GM18517 (cell line): ENCODE measurements around the gene DSCAM.
"Not testable (repeated sequence)": the region's sequence is repeated elsewhere in the genome, so short reads cannot be mapped to it uniquely, and the experiment has no call there.

Experiments
- ATAC-seq: cut with Tn5 transposase; IDR thresholded peaks from one replicate; pipeline ENCODE4 v1.9.1; 2021; ENCODE audit warnings: mild to moderate bottlenecking, moderate library complexity; ENCODE audit not compliant: unreplicated experiment

The DSCAM gene

DNA sequence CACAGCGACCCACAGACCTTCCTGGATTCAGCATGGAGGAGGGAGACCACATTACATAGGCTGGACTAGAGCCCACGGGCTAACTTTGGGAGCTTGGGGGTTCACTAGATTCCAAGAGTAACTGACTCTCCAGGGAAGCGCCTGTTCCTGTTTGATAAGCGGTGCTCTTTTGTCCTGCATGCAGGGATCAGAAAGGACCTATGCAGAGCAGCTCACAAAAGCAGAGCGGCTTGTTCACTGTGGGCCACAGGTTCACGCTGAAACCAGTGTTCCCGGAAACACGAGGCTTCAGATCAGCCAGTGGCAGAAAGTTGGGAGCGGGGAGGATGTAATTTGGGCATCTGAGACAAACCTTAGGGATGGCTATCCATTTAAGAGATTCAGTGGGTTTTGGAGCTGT lies 575.8 kb downstream of the DSCAM start:
- no peak for ATAC-seq

DNA sequence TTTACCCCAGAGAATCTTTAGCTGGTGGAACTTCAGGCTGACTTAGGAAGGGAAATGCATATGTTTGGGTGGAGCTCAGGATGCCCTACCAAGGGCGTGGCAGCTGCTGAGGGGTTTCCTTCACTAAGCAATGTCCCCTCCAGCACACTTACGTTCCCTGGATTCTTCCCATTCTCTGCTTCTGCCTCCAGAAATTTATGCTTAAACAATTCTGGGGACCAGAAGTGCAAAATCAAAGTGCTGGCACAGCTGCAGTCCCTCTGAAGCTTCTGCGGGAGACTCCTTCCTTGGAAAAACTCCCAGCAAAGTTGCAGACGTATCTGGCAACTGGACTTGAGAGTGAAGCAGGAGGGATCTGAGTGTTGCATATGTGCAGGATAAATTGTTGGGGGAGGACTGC lies 576.9 kb downstream of the DSCAM start:
- no peak for ATAC-seq

- ATAC-seq = no peak
Measured at GRCh38 chr21:40269239-40269638, 577.7 kb downstream of the DSCAM start.

- ATAC-seq = not testable (repeated sequence)
Measured at GRCh38 chr21:40258456-40258855, 588.5 kb downstream of the DSCAM start.

- ATAC-seq = no peak
Measured at GRCh38 chr21:40257342-40257741, 589.6 kb downstream of the DSCAM start.

GRCh38 chr21:40255518-40256444 lies 591.2 kb downstream of the DSCAM start:
- no peak for ATAC-seq

- ATAC-seq = no peak
Measured at GRCh38 chr21:40254540-40255465, 592.2 kb downstream of the DSCAM start.

DNA sequence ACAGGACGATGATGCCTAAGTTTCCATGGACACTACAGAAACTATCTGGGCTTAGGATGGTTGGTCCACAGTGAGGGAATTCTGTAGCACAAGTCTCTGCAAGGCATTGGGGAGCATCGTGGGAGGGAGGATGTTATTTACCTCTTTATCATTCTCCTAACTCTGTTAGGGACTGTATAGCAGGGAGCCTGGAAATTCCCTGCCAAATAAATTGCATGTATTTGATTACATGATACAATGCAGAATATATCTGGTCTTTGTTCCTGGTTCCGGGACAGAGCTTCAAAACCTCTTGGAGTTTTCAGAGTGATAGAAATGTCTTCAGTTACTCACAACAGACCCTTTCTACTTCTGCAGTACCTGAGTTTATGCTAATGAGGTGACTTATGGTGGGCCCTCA lies 593.8 kb downstream of the DSCAM start:
- ATAC-seq = no peak

- no peak for ATAC-seq
Measured at GRCh38 chr21:40250514-40251294, 596.3 kb downstream of the DSCAM start.

DNA sequence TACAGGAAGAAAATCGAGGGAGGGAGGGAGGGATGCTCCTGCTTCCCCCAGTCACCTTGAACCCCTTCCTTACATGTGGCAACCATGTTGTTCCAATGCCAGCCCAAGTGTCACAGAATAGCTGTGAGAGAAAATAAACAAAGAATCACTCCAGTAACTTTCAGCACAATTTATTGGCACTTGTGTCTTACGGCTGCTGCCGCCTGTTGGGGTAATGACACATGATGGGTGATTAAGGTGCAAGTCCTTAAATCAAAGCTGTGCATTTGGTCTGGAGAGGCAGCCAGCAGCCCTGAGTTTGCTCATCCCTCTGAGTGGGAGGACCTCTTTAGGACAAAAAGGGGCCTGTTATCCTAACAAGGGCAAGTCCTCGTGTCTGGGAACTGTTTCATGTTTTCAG lies 602.0 kb downstream of the DSCAM start:
- no peak for ATAC-seq

GRCh38 chr21:40243685-40244084 lies 603.3 kb downstream of the DSCAM start:
- ATAC-seq = no peak

DNA sequence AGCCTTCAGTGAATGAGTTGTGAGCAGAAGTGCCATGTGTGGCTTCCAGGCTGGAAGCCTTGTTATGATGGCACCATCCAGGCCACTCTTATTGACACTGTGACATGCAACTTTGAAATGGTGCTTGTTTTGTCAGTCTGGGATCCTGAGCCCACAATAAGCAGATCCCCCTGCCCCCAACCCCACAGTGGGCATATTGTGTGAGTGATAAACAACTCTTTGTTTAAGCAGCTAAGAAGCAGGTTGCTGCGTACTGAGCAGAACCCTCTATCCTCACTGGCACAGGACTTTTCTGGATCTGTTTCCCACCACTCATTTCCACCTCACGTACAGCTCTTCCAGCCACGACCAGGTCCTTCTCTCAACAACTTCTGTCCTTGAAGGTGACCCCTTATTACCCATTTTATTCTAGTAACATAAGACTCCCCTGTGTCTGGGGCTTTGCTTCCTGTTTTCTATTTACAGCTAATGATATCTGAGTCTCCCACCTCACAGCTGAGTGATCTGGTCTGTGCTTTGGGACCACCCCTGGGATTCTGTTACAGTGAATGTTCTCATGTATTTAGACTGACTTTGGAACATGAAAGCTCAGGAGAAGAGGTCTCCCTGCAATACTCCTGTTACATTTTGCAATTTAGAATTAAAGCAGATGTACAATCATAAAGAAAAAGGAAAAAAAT lies 604.2 kb downstream of the DSCAM start:
- no peak for ATAC-seq

- no peak for ATAC-seq
Measured at GRCh38 chr21:40235528-40235927, 611.4 kb downstream of the DSCAM start.

DNA sequence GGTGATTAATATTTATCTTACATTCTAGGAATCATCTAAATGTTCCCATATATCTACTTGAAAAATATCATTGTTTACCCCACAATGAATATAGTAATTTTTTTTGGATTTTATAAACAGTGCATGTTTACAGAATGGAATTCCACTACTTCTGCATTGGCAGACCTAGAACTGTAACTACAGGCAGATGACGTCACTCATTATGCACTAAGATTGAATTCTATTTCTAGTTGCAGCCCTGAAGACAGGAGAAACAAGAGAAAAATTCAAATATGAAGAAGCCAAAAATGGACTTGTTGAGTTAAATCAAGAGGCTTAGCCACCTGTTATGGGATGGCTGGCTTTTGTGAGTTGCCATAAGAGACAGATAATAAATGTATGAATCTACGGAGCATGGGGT lies 615.0 kb downstream of the DSCAM start:
- ATAC-seq = no peak

DNA sequence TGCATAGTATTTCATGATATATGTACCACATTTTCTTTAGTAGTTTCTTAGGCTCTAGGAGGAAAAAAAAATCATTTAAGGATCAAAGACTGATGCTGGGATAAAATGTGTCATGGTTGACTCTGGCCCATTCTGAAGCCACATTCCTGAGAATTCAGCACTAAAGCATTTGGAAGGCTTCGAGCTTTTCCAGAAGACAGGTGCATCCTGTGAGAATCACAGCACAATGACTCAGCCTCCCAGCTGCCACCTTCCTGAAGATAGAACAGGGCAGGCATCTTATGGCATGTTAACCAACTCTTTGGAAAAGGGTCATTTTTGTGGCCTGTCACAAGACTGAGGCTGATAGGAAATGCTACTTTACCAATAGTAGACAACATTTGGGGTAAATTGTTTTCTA lies 619.9 kb downstream of the DSCAM start:
- no peak for ATAC-seq

DNA sequence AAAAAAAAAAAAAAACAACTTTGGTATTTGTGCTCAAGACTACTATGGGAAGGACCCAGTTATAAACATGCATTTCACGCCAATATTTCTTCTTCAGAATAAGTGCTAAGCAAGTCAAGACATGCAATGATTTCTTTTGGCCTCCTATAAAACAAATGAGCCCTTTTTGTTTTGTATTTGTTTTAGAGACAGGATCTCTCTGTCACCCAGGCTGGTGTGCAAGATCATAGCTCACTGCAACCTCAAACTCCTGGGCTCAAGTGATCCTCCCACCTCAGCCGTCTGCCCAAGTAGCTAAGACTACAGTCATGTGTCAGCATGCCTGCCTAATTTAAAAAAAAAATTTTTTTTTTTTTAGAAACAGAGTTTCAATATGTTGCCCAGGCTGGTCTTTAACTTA lies 631.0 kb downstream of the DSCAM start:
- ATAC-seq = no peak

DNA sequence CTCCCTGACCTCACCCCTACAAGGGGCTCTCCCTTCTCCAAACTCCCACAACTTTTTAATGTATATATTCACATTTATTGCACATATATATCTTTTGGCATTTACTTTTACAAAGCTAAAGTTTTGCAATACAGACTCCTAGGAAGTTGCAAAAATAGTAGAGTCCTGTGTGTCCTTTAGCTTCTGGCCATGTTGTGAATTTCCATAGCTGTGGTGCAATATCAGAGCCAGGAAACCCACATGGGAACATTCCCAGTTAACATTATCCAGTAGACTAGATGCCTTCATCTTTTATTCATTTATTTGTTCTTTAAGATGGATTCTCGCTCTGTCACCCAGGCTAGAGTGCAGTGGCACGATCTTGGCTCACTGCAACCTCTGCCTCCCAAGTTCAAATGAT lies 636.7 kb downstream of the DSCAM start:
- no peak for ATAC-seq

- ATAC-seq = no peak
Measured at GRCh38 chr21:40208948-40209345, 638.0 kb downstream of the DSCAM start.

DNA sequence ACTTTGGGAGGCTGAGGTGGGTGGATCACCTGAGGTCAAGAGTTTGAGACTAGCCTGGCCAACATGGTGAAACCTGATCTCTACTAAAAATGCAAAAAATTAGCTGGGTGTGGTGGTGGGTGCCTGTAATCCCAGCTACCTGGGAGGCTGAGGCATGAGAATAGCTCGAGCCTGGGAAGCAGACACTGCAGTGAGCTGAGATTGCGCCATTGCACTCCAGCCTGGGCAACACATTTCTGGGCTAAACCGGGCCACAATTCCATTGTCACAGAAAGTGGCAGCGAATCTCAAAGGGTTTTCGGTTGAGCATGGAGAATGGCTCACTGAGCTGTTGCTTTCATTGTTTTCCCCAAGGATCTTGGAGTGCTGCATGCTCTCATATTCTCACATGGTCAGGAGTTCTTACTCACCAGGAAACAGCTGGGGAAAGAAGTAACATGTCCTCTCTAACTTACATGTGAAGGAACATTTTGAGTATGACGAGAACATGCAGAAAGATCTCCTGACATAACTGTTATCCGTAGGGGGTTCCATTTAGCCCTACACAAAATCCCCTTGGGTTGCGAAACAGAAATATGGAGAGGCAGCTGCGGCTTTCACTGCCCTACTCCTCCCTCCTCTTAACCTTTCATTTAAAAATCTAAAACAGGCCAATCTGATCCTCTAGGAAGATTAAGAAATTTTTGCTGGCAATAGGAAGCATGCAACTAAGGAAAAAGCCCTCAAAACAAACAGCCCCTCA lies 638.6 kb downstream of the DSCAM start:
- ATAC-seq = no peak

DNA sequence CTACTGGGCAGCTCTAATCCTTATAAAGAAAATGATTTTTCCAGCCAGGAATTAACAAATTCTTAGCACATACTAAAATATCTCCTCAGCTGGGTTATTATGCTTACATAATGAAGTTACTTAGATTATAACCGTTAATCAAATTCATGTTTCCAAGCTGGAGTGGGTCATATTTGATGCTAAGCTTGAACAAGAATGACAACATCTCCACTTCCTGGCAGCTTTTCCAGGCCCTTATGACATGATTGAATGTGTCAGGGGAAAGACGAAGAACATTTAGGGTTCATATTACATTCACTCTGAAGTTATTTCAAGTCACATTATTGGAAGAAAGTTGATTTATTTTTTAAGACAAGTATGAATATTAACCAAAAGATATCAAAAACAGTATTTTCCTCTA lies 646.0 kb downstream of the DSCAM start:
- no peak for ATAC-seq
